Activated naive CD8-positive, alpha-beta T cell treated with anti-CD3 and anti-CD28 coated beads, Interleukin-2, amount 50 U/mL, for 24 hours (primary cell): Measurements from ENCODE around the gene ST6GALNAC3.

Experiments
- ATAC-seq: fragments of 150-1000 bp; cut with Tn5 transposase; one replicate; pipeline ENCODE4 v1.10.0; 2021
- DNase-seq: peaks from one replicate; pipeline ENCODE4 v3.0.0; 2021
- H3K27ac Mint-ChIP-seq: one replicate; pipeline ENCODE4 v1.8.0; 2021; ENCODE audit warnings: mild to moderate bottlenecking, mixed read lengths
- H3K27me3 Mint-ChIP-seq: one replicate; pipeline ENCODE4 v1.8.0; 2021; ENCODE audit warnings: mixed read lengths
- H3K36me3 Mint-ChIP-seq: one replicate; pipeline ENCODE4 v1.8.0; 2021; ENCODE audit warnings: low read depth, mixed read lengths
- H3K4me1 Mint-ChIP-seq: one replicate; pipeline ENCODE4 v1.8.0; 2021; ENCODE audit warnings: mixed read lengths
- H3K4me3 Mint-ChIP-seq: one replicate; pipeline ENCODE4 v1.8.0; 2021; ENCODE audit warnings: mild to moderate bottlenecking, moderate library complexity, mixed read lengths
- H3K9me3 Mint-ChIP-seq: one replicate; pipeline ENCODE4 v1.8.0; 2021; ENCODE audit warnings: mixed read lengths

ST6GALNAC3 gene

GRCh38 chr1:76158126-76158525 lies 83.6 kb downstream of the ST6GALNAC3 start:
- Mint-ChIP-seq H3K36me3 (no peaks in the 10 kb centered on the region), H3K27me3 (no peaks in the 10 kb centered on the region), H3K9me3 (no peaks in the 10 kb centered on the region), H3K4me3 (no peak overlapping the region), H3K4me1 (peaks cover 10% of the 10 kb centered on the region), H3K27ac (no peak overlapping the region)
- DNase-seq, result no peak
- ATAC-seq, result no peak

- no peak for ATAC-seq
- Mint-ChIP-seq H3K36me3 (no peaks in the 10 kb centered on the region), H3K4me3 (no peak overlapping the region), H3K27ac (no peak overlapping the region), H3K4me1 (no peaks in the 10 kb centered on the region), H3K27me3 (no peaks in the 10 kb centered on the region), H3K9me3 (no peaks in the 10 kb centered on the region)
- DNase-seq, result no peak
These were observed 85.7 kb downstream of the ST6GALNAC3 start for GRCh38 chr1:76160225-76160624.

GRCh38 chr1:76161451-76161850 lies 86.9 kb downstream of the ST6GALNAC3 start:
- Mint-ChIP-seq H3K27ac (no peak overlapping the region), H3K27me3 (no peaks in the 10 kb centered on the region), H3K4me1 (no peaks in the 10 kb centered on the region), H3K4me3 (no peak overlapping the region), H3K9me3 (no peaks in the 10 kb centered on the region), H3K36me3 (no peaks in the 10 kb centered on the region)
- ATAC-seq (no peak), DNase-seq (no peak)

- Mint-ChIP-seq H3K4me3 (no peak overlapping the region), H3K36me3 (no peaks in the 10 kb centered on the region), H3K9me3 (no peaks in the 10 kb centered on the region), H3K4me1 (no peaks in the 10 kb centered on the region), H3K27ac (no peak overlapping the region), H3K27me3 (no peaks in the 10 kb centered on the region)
- ATAC-seq (no peak), DNase-seq (no peak)
These were observed 87.7 kb downstream of the ST6GALNAC3 start for GRCh38 chr1:76162254-76162653.

GRCh38 chr1:76164165-76164564 lies 89.6 kb downstream of the ST6GALNAC3 start:
- H3K9me3 Mint-ChIP-seq, result peaks cover 8% of the 10 kb centered on the region
- no peak overlapping the region for H3K27ac Mint-ChIP-seq
- no peaks in the 10 kb centered on the region for H3K36me3 Mint-ChIP-seq
- H3K4me3 Mint-ChIP-seq, result no peak overlapping the region
- DNase-seq (no peak), ATAC-seq (no peak)
- no peaks in the 10 kb centered on the region for H3K4me1 Mint-ChIP-seq
- H3K27me3 Mint-ChIP-seq, result no peaks in the 10 kb centered on the region

- ATAC-seq, result no peak
- Mint-ChIP-seq H3K27ac (no peak overlapping the region), H3K4me3 (no peak overlapping the region), H3K4me1 (peaks cover 3% of the 10 kb centered on the region), H3K27me3 (no peaks in the 10 kb centered on the region), H3K9me3 (peaks cover 10% of the 10 kb centered on the region), H3K36me3 (no peaks in the 10 kb centered on the region)
- DNase-seq, result no peak
These were observed 95.5 kb downstream of the ST6GALNAC3 start for GRCh38 chr1:76170084-76170483.

- Mint-ChIP-seq H3K36me3 (no peaks in the 10 kb centered on the region), H3K4me3 (no peak overlapping the region), H3K27ac (no peak overlapping the region), H3K27me3 (no peaks in the 10 kb centered on the region), H3K4me1 (peaks cover 3% of the 10 kb centered on the region), H3K9me3 (peaks cover 10% of the 10 kb centered on the region)
- ATAC-seq (no peak), DNase-seq (no peak)
These were observed 96.0 kb downstream of the ST6GALNAC3 start for GRCh38 chr1:76170513-76170912.

GRCh38 chr1:76176000-76176399 lies 101.5 kb downstream of the ST6GALNAC3 start:
- no peaks in the 10 kb centered on the region for H3K9me3 Mint-ChIP-seq
- ATAC-seq (peak; percentile 80), DNase-seq (no peak)
- H3K4me3 Mint-ChIP-seq, result no peak overlapping the region
- H3K36me3 Mint-ChIP-seq, result no peaks in the 10 kb centered on the region
- H3K27ac Mint-ChIP-seq, result no peak overlapping the region
- H3K4me1 Mint-ChIP-seq, result peaks cover 4% of the 10 kb centered on the region
- no peaks in the 10 kb centered on the region for H3K27me3 Mint-ChIP-seq

GRCh38 chr1:76177615-76178014 lies 103.1 kb downstream of the ST6GALNAC3 start:
- Mint-ChIP-seq H3K4me1 (peaks cover 4% of the 10 kb centered on the region), H3K36me3 (no peaks in the 10 kb centered on the region), H3K27ac (no peak overlapping the region), H3K9me3 (no peaks in the 10 kb centered on the region), H3K27me3 (no peaks in the 10 kb centered on the region), H3K4me3 (no peak overlapping the region)
- ATAC-seq, result no peak
- no peak for DNase-seq

- Mint-ChIP-seq H3K4me1 (peaks cover 4% of the 10 kb centered on the region), H3K27me3 (no peaks in the 10 kb centered on the region), H3K9me3 (no peaks in the 10 kb centered on the region), H3K36me3 (no peaks in the 10 kb centered on the region), H3K27ac (no peak overlapping the region), H3K4me3 (no peak overlapping the region)
- no peak for DNase-seq
- ATAC-seq, result no peak
These were observed 104.7 kb downstream of the ST6GALNAC3 start for GRCh38 chr1:76179219-76179698.

- peaks cover 2% of the 10 kb centered on the region for H3K27me3 Mint-ChIP-seq
- ATAC-seq (no peak), DNase-seq (no peak)
- H3K36me3 Mint-ChIP-seq, result no peaks in the 10 kb centered on the region
- H3K4me1 Mint-ChIP-seq, result no peaks in the 10 kb centered on the region
- no peak overlapping the region for H3K4me3 Mint-ChIP-seq
- H3K27ac Mint-ChIP-seq, result no peak overlapping the region
- no peaks in the 10 kb centered on the region for H3K9me3 Mint-ChIP-seq
These were observed 110.7 kb downstream of the ST6GALNAC3 start for GRCh38 chr1:76185207-76185606.

GRCh38 chr1:76186554-76187170 lies 112.1 kb downstream of the ST6GALNAC3 start:
- H3K27ac Mint-ChIP-seq, result no peak overlapping the region
- H3K27me3 Mint-ChIP-seq, result peaks cover 2% of the 10 kb centered on the region

GRCh38 chr1:76187436-76187835 lies 112.9 kb downstream of the ST6GALNAC3 start:
- H3K27ac Mint-ChIP-seq, result no peak overlapping the region
- H3K27me3 Mint-ChIP-seq, result peaks cover 2% of the 10 kb centered on the region
- no peaks in the 10 kb centered on the region for H3K36me3 Mint-ChIP-seq
- no peaks in the 10 kb centered on the region for H3K9me3 Mint-ChIP-seq
- ATAC-seq (no peak), DNase-seq (no peak)
- peaks cover 4% of the 10 kb centered on the region for H3K4me1 Mint-ChIP-seq
- no peak overlapping the region for H3K4me3 Mint-ChIP-seq

More at GRCh38 chr1:76186554-76187170, 112.1 kb downstream of the ST6GALNAC3 start:
- no peaks in the 10 kb centered on the region for H3K9me3 Mint-ChIP-seq
- H3K4me1 Mint-ChIP-seq, result peaks cover 4% of the 10 kb centered on the region
- no peak overlapping the region for H3K4me3 Mint-ChIP-seq
- H3K36me3 Mint-ChIP-seq, result no peaks in the 10 kb centered on the region
- DNase-seq (no peak), ATAC-seq (no peak)

- H3K4me1 Mint-ChIP-seq, result peaks cover 4% of the 10 kb centered on the region
- H3K27me3 Mint-ChIP-seq, result peaks cover 2% of the 10 kb centered on the region
- no peak overlapping the region for H3K27ac Mint-ChIP-seq
- H3K4me3 Mint-ChIP-seq, result no peak overlapping the region
- ATAC-seq (no peak), DNase-seq (no peak)
- H3K9me3 Mint-ChIP-seq, result no peaks in the 10 kb centered on the region
- no peaks in the 10 kb centered on the region for H3K36me3 Mint-ChIP-seq
These were observed 114.8 kb downstream of the ST6GALNAC3 start for GRCh38 chr1:76189310-76189709.

GRCh38 chr1:76190749-76191424 lies 116.3 kb downstream of the ST6GALNAC3 start:
- H3K36me3 Mint-ChIP-seq, result no peaks in the 10 kb centered on the region
- no peak overlapping the region for H3K27ac Mint-ChIP-seq
- no peaks in the 10 kb centered on the region for H3K27me3 Mint-ChIP-seq
- H3K9me3 Mint-ChIP-seq, result no peaks in the 10 kb centered on the region
- DNase-seq, result no peak
- H3K4me3 Mint-ChIP-seq, result no peak overlapping the region
- no peak for ATAC-seq
- H3K4me1 Mint-ChIP-seq, result peaks cover 4% of the 10 kb centered on the region
